ENCODE results near the gene SLC4A5.
"Not testable (repeated sequence)": the region's sequence is repeated elsewhere in the genome, so short reads cannot be mapped to it uniquely, and the experiment has no call there.

The SLC4A5 gene

DNA sequence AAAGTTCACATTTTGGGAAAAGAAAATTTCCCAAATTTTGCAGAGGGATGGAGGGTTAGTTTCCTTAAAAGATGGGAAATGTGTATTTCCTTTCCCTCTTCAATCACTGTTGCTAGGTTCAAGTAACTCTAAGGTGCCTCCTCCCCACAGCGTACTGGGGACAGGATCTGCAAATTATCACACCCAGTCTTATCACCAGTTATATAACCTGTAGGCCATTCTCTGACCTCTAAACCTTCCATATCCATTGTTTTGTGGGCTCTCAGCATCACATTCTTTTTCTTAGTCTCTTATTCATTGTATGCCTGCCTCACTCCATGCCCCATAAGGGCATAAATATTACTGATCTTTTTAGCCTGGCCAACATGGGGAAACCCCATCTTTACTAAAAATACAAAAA lies 148.4 kb downstream of the SLC4A5 start:
- DNase-seq, result no peak

DNA sequence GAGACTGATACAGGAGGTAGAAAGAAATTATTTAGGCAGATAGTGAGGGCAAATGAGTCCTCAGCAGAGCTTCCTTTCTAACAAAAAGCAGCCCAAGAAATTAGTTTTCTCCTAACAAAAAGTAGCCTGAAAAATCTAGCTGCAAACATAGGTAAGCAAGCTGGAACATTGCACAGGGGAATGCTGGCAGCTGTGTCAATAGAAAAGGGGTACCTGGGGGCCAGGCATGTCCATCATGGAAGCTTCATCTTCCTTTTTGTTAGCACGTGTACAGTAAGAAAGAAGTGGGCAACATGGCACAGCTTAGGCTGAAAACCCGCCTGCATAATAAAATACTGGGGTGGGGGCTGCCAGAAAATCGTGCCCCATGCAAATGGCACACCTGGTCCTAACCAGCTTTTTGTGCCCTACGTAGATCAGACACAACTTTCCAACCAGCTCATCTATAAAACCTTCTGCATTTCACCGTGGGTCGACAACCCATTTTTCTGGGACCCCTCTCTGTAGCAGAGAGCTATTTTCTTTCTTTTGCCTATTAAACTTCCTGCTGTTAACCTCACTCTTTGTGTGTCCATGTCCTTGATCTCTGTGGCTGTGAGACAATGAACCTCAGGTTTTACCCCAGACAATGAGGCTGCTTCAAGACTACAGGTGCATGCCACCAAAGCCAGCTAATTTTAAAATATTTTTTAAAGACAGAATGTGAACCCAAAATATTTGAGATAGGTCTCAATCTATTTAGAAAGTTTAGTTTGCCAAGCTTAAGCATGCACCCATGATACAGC lies 151.4 kb downstream of the SLC4A5 start:
- no peak for DNase-seq

DNA sequence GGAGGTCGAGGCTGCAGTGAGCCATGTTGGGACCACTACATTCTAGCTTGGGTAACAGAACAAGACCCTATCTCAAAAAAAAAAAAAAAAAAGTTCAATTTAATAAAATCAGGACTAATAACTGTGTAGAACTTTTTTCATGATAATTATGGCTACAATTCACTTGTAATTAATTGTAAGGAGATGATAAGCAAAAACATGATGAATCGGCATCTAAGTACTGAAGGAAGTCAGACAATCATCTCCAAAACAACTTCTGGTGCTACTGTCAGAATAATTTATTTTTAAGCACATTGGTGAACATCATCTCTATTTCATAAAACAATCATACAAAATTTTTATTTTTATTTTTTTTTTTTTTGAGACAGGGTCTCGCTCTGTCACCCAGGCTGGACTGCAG lies 154.5 kb downstream of the SLC4A5 start:
- no peak for DNase-seq

DNA sequence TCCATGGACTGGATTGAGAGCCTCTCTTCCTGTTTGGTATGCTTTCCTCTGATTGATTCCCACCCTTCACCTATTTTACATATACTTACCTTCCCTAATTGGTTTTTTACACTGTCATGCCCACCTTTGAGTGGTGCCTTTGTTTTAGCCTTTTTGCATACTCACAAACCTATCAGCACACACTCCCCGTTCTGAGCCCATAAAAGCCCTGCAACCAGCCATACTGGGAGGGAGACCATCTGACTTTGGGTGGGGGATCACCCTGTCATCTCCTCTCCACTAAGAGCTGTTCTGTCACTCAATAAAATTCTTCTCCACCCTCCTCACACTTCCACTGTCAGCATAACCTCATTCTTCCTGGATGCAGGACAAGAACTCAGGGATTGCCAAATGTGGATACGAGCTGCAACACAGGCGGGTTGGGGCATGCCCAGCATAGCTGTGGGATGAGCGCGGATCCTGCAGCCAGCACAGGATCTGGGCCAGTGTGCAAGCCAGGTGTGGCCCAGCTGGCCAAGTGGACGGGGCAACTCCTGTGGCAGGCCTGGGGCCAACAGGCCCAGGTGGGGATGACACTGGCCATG lies 155.1 kb downstream of the SLC4A5 start:
- DNase-seq, result no peak

DNA sequence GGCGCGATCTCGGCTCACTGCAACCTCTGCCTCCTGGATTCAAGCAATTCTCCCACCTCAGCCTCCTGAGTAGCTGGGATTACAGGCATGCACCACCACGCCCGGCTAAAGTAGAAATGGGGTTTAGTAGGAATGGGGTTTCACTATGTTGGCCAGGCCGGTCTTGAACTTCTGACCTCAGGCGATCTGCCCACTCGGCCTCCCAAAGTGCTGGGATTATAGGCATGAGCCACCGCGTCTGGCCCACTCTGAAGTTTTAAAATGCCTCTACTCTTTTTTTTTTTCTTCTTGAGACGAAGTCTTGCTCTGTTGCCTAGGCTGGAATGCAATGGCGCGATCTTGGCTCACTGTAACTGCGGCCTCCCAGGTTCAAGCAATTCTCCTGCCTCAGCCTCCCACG lies 156.5 kb downstream of the SLC4A5 start:
- not testable (repeated sequence) for DNase-seq

DNA sequence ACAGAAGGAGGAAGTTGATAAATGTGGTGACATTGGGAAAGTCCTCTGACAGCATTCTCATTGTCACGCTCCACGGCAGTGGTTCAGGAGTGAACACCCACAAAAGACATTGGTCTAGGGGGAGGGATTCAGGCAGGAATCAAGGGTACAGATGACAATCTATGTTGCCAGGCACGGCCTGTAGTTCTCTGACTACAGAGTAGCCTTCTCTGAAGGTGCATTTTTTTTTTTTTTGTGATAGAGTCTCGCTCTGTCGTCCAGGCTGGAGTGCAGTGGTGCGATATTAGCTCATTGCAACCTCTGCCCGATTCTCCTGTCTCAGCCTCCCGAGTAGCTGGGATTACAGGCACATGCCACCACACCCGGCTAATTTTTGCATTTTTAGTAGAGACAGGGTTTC lies 157.2 kb downstream of the SLC4A5 start:
- DNase-seq, result peak; percentile 96

DNA sequence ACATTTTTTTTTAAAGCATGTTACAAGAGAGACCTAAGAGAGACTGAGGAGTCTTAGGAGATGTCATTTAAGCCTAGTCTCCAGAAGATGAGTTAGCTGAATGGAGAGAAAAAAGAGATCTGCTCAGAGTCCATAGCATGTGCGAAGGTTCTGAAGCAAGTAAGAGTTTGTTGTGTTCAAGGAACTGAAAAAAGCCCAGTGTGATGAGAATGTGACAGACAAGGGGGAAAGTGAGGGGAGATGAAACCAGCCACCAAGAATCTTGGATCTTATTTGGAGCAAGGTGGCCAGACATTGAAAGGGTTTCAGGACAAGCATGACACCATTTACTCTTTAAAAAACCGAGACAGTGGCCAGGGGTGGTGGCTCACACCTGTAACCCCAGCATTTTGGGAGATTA lies 159.3 kb downstream of the SLC4A5 start:
- no peak for DNase-seq

DNA sequence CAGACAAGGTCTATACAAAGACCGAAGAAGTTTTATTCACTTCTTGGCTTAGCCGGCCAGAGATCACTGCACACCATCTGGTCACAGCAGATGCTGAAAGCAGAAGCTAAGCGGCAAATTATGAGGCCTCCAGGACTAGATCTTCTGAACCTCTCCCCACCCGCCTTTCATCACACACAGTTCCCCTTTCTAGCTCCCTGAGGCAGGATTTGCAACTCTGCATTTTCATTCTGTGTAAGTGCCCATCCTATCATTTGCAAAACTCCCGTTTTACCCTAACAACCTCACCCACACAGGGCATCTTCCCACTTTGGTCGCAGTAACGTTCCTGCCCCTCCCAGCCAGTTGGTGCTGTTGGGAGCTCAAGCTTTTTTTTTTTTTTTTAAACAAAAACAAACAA lies 161.5 kb downstream of the SLC4A5 start:
- peak; percentile 95 for DNase-seq

DNA sequence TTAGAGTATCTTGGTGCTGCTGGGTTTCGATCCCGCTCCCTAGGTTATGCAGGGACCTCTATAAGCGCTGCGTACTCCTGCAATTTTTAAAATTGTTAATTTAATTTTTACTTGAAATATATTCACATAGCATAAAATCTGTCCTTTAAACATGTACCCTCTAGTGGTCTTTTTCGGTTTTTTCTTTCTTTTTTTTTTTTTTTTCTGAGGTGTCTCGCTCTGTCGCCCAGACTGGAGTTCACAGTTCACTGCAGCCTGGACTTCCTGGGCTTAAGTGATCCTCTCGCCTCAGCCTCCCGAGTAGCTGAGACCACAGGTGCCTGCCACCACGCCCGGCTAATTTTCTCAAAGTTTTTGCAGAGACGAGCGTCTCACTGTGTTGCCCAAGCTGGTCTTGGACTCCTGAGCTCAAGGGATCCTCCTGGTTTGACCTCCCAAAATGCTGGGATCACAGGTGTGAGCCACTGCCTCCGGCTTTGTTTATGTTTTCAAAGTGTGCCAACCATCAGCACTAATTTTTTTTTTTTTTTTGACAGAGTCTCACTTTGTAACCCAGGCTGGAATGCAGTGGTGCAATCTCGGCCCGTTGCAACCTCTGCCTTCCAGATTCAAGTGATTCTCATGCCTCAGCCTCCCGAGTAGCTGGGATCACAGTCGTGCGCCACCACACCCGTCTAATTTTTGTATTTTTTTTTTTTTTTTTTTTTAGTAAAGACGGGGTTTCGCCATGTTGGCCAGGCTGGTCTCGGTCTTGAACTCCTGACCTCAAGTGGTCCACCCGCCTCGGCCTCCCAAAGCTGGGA lies 164.0 kb downstream of the SLC4A5 start:
- no peak for DNase-seq

DNA sequence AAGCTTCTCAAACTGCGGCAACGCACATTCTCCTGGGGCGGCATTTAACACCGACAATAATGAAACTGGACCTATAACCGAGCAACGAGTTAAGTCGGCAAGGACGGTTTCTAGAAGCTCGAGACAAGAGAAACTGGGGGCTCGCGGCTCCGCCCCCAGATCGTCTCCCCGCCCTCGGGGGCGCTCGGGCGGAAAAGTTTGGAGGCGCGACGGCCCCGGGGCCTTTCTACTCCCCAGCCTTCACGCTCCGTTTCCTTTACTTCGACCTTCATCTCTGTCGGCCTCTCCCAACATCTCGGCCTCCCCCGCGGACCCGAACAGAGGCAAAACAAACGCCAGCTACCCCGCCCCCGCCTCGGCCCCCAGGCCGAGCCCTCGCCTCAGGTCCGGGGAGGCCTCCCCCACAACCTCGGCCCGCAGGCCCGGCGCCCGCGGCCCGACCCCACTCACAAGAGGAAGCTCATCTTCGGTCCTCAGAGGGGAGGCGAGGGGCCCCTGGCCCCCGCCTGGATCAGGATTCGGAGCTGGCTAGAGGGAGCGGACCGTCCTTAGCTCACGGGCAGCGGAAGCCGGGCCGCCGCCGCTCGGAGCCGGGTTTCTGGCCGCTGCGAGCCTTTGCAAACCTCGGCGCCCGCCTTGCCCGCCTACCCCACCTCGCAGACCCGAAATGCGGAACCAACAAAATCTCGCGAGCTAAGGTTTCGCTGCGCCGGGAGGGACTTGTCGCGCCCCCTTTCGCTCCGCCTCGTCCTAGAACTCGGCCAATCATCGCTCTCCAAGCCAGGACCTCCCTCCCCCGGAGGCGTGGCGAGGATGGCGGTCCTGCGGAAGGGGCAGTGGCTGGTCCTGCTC lies 164.8 kb downstream of the SLC4A5 start, which contains the start of gene MOB1A:
TSS of gene MOB1A (minus strand) at position 669 of the 852 bp plus-strand sequence. CDS start at position 464, 205 bp downstream.
- peak; percentile 98 for DNase-seq

DNA sequence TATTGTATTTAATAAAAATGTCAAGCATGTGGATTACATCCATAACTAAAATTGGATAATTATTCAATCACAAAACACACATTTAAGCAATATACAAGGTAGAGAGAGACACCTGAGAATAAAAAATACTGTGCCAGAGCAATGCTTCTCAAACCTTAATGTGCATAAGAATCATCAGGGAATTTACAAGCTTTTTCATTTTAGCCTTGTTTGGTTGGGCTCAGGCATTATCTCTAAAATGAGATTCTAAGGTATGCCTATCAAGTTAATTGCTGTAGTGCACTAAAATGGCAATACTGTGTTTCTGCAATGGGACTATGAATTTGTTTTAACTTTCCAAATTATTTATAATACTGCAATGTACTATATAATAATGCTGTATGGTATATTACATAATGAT lies 165.5 kb downstream of the SLC4A5 start:
- DNase-seq, result no peak

DNA sequence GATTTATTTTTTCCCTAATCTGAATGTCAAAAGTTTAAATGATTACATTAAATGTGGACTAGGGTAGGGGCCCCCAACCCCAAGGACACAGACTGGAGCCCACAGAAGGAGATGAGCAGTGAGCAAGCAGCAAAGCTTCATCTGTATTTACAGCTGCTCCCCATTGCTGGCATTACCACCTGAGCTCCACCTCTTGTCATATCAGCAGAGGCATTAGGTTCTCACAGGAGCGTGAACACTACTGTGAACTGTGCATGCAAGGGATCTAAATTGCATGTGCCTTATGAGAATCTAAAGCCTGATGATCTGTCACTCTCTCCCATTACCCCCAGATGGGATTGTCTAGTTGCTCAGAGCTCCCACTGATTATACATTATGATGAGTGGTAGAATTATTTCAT lies 168.3 kb downstream of the SLC4A5 start:
- no peak for DNase-seq

DNA sequence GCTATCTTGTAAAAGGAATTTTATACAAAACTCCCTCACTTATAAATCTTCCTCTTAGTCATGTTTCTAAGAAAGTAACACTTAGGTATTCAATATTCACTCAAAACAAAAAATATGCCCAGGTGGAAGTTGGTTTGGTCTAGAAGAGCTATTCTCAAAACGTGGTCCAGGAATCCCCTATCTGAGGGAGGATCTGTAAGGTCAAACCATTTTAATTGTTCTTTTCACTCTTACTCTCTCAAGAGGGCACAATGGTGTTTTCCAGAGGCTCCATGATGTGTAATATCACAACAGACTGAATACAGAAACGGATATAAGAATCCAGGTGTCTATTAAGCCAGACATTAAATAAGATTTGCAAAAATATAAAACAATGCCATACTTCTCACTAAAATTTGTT lies 174.5 kb downstream of the SLC4A5 start:
- no peak for DNase-seq
